GM12878 (cell line): Measurements from ENCODE around the gene POLD4. TPM values are rescaled to one million over a fixed set of nuclear protein-coding genes. Genes with fewer than 3 reads are reported as not detected.

ENCODE experiments used
- ATAC-seq: fragments of 200-7000 bp; cut with Tn5 transposase; 3 replicates; pipeline ENCODE4 v1.9.1; 2020; ENCODE audit warnings: mild to moderate bottlenecking, moderate library complexity
- BruUV-seq: library from RNA; stranded (reverse); fragments of 400-500 nt; replicated peaks from 2 replicates; lab custom pipeline; 2021; lab: Mats Ljungman, UMichigan
- CTCF ChIA-PET: fragments of 300-600 bp; sonication (Branson Sonifier 250); formaldehyde crosslinking; extraction: SDS; loops from one replicate; lab custom pipeline; 2021; ENCODE audit warnings: inconsistent platforms; lab: Yijun Ruan, JAX
- POLR2A ChIA-PET: fragments of 350-600 bp; formaldehyde crosslinking; extraction: SDS; loops from one replicate; lab custom pipeline; 2021; ENCODE audit warnings: inconsistent platforms; lab: Charles Lee
- RAD21 ChIA-PET: fragments of 300-600 bp; sonication (Branson Sonifier 250); formaldehyde crosslinking; loops from one replicate; lab custom pipeline; 2023; ENCODE audit warnings: antibody characterized with exemption; ENCODE audit not compliant: unreplicated experiment; lab: Charles Lee
- SMC1A ChIA-PET: fragments of 300-600 bp; sonication (Branson Sonifier 250); formaldehyde crosslinking; loops from one replicate; lab custom pipeline; 2023; ENCODE audit not compliant: unreplicated experiment, uncharacterized antibody; lab: Charles Lee
- DNase-seq: peaks from one replicate; pipeline ENCODE4 v3.0.0-alpha.2; 2011; ENCODE audit warnings: low read depth, low spot score
- FAIRE-seq: peaks from 3 replicates; lab custom pipeline; 2011; peaks lifted over from hg19 to GRCh38; lab: Jason Lieb, UNC
- H2AFZ ChIP-seq: 2 replicates; pipeline ENCODE4 v1.6.0; 2011; ENCODE audit warnings: low read depth, low read length, control low read depth; ENCODE audit not compliant: control insufficient read depth
- H3K27ac ChIP-seq: 2 replicates; pipeline ENCODE4 v1.5.1; 2011; ENCODE audit warnings: control low read depth; ENCODE audit not compliant: control insufficient read depth, insufficient read depth
- H3K27me3 ChIP-seq, 2 experiments: replicated peaks in 1 of 2; 2 replicates each; pipeline versions ENCODE4 v1.6.0 to v1.6.1; 2011; ENCODE audit warnings: low read length in 1 of 2; ENCODE audit not compliant: control insufficient read depth in 2 of 2, insufficient read depth in 2 of 2
- H3K36me3 ChIP-seq, 2 experiments: 2 replicates each; pipeline ENCODE4 v1.5.1; 2011; ENCODE audit warnings: low read length in 1 of 2; ENCODE audit not compliant: control insufficient read depth in 2 of 2, insufficient read depth in 2 of 2
- H3K4me1 ChIP-seq: 2 replicates; pipeline ENCODE4 v1.6.1; 2011; ENCODE audit warnings: mild to moderate bottlenecking, low read length, moderate library complexity, mixed read lengths; ENCODE audit not compliant: control insufficient read depth, insufficient read depth
- H3K4me2 ChIP-seq: 2 replicates; pipeline ENCODE4 v1.6.0; 2011; ENCODE audit warnings: control low read depth; ENCODE audit not compliant: control insufficient read depth, insufficient read depth
- H3K4me3 ChIP-seq: fragments of 200-600 bp; sonication (generic); 2 replicates; pipeline ENCODE4 v1.5.1; 2016
- H3K79me2 ChIP-seq: 2 replicates; pipeline ENCODE4 v1.6.0; 2011; ENCODE audit warnings: low read length; ENCODE audit not compliant: control insufficient read depth, insufficient read depth
- H3K9ac ChIP-seq: 2 replicates; pipeline ENCODE4 v1.8.0; 2011; ENCODE audit warnings: low read length, control low read depth, mixed read lengths; ENCODE audit not compliant: control insufficient read depth, insufficient read depth
- H3K9me3 ChIP-seq: replicated peaks from 3 replicates; pipeline ENCODE4 v1.5.1; 2011; ENCODE audit warnings: mild to moderate bottlenecking, low read length; ENCODE audit not compliant: control insufficient read depth, insufficient read depth
- H4K20me1 ChIP-seq: 2 replicates; pipeline ENCODE4 v1.6.0; 2011; ENCODE audit not compliant: control insufficient read depth, insufficient read depth
- BRCA1 ChIP-seq: IDR thresholded peaks from 2 replicates; pipeline ENCODE4 v1.6.1; 2011; ENCODE audit warnings: low read depth, low read length, improper control_type of control experiment
- NBN ChIP-seq: fragments of 450-650 bp; IDR thresholded peaks from 2 replicates; pipeline ENCODE4 v1.6.1; 2016
- RUNX3 ChIP-seq: IDR thresholded peaks from 2 replicates; pipeline ENCODE4 v1.6.1; 2012; ENCODE audit warnings: low read length, inconsistent platforms
- SMAD1 ChIP-seq: fragments of 450-650 bp; IDR thresholded peaks from 2 replicates; pipeline ENCODE4 v1.6.1; 2018; ENCODE audit warnings: mild to moderate bottlenecking, low read depth; ENCODE audit not compliant: partially characterized antibody
- ZBTB33 ChIP-seq: fragments of 450-650 bp; IDR thresholded peaks from 2 replicates; pipeline ENCODE4 v1.6.1; 2017; ENCODE audit warnings: mild to moderate bottlenecking
- ZNF274 ChIP-seq: IDR thresholded peaks from one replicate; pipeline ENCODE4 v1.8.0; 2011; ENCODE audit not compliant: insufficient read length, insufficient read depth
- ZNF687 ChIP-seq: fragments of 450-650 bp; IDR thresholded peaks from 2 replicates; pipeline ENCODE4 v1.6.1; 2017; ENCODE audit warnings: mild to moderate bottlenecking, moderate library complexity
- WGBS: methylation state at CpG from one replicate; pipeline ENCODE4 v1.1.6; 2016; ENCODE audit warnings: low lambda C conversion rate; ENCODE audit not compliant: insufficient replicate concordance, insufficient coverage; ENCODE audit errors: missing lambda C conversion rate; 5-methylcytosine and 5-hydroxymethylcytosine counted together
- in situ Hi-C: fragments of 300-500 bp; cut with MboI; formaldehyde crosslinking; loops from 9 replicates; pipeline ENCODE4 v1.14.3; 2018; ENCODE audit warnings: mixed read lengths
- intact Hi-C: fragments of 100-400 bp; cut with micrococcal nuclease; formaldehyde crosslinking; loops from one replicate; pipeline ENCODE4 v1.14.2; 2022; ENCODE audit not compliant: unreplicated experiment
- polyA plus RNA-seq, 11 experiments: library from polyadenylated mRNA; depleted of rRNA in 4 of 11; unstranded in 6 of 11; stranded (reverse) in 5 of 11; fragments of >200 nt; fragmentation: Nextera tagmentation in 4 of 11; fragmentation: Illumina TruSeq in 1 of 11; extraction: Ambion mirVana in 4 of 11; extraction: Trizol in 1 of 11; gene quantifications; 1 replicate in 1 of 11; 2 replicates in 10 of 11; pipeline versions ENCODE4 v1.2.1 to v1.2.3, GENCODE V29; 2011 to 2016; ENCODE audit warnings: inconsistent platforms in 2 of 11, missing spikeins in 2 of 11, low read depth in 1 of 11
- total RNA-seq, 4 experiments: library from RNA; depleted of rRNA in 3 of 4; stranded (reverse); fragments of >200 nt in 3 of 4; fragmentation: Illumina TruSeq in 1 of 4; extraction: Trizol in 1 of 4; gene quantifications; 2 replicates each; pipeline versions ENCODE4 v1.2.1 to v1.2.3, GENCODE V29; 2013 to 2021

The POLD4 gene
- total and polyA plus RNA-seq, 10 of the 15 experiments (the other 5 are each of a cell fraction or from before 2014, with no cell fraction given), result 8.1 to 176 (median 88.1) TPM

DNA sequence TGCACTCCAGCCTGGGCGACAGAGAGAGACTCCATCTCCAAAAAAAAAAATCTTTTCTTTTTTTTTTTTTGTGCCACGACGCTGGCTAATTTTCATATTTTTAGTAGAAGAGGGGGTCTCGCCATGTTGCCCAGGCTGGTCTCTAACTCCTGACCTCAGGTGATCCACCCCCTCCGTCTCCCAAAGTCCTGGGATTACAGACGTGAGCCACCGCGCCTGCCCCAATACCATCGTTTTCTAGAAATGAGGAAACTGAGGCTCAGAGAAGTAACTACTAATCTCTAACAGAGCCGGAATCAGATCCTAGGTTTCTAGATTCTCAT is 36.5 kb downstream of the POLD4 start:
- SMC1A ChIA-PET, result interaction anchor here (0.7 to 7.6 kb wide), 24 partner anchors 23 to 265 kb away, joined by 3 to 82 read pairs (median 5); partner anchors contain the start of genes CLCF1, GRK2 and POLD4
- Histone ChIP-seq H3K27ac (peak overlapping the region; percentile 85; the same call in 1 of the 2 replicates), H4K20me1 (no peaks in the 10 kb centered on the region), H3K9ac (peak overlapping the region; percentile 83), H2AFZ (peak overlapping the region; percentile 92), H3K27me3 (no peaks in the 10 kb centered on the region), H3K4me3 (peak overlapping the region; percentile 80), H3K36me3 (no peaks in the 10 kb centered on the region), H3K9me3 (no peaks in the 10 kb centered on the region), H3K4me2 (peak overlapping the region; percentile 95), H3K79me2 (no peaks in the 10 kb centered on the region), H3K4me1 (peaks cover 3% of the 10 kb centered on the region)
- WGBS, result 5% methylated on average over 10 of the region's 10 CpGs
- in situ Hi-C loops (loop anchor here (5.0 kb wide), 1 partner anchor 55 kb away; no protein-coding TSS in a partner anchor), intact Hi-C loops (loop anchor here (1.0 to 2.0 kb wide), 5 partner anchors 29 to 236 kb away; no protein-coding TSS in a partner anchor)
- ATAC-seq (no peak), DNase-seq (no peak), FAIRE-seq (no peak)
- POLR2A ChIA-PET, result interaction anchor here (0.7 to 2.6 kb wide), 9 partner anchors 27 to 233 kb away, joined by 3 to 25 read pairs (median 4); partner anchors contain the start of genes ANKRD13D, GRK2 and POLD4
- BruUV-seq, result no TSS peak
- RAD21 ChIA-PET, result interaction anchor here (0.6 to 7.8 kb wide), 25 partner anchors 10 to 957 kb away, joined by 3 to 75 read pairs (median 5); partner anchors contain the start of genes ANKRD13D, GRK2, KDM2A and POLD4
- TF ChIP-seq SMAD1 (no peak), RUNX3 (no peak), BRCA1 (no peak), ZBTB33 (no peak), NBN (no peak), ZNF687 (no peak), ZNF274 (no peak)
- CTCF ChIA-PET, result interaction anchor here (0.6 to 12.1 kb wide), 33 partner anchors 8 to 465 kb away, joined by 3 to 151 read pairs (median 5); partner anchors contain the start of genes ANKRD13D, GRK2, POLD4 and PPP1CA
